Bone marrow (tissue), 2 donors: ENCODE data around the gene SMIM21.

Experiments
- DNase-seq, 2 donors: peaks; one replicate each; lab custom pipeline; 2025; lab: John Stamatoyannopoulos, UW

SMIM21 gene

DNA sequence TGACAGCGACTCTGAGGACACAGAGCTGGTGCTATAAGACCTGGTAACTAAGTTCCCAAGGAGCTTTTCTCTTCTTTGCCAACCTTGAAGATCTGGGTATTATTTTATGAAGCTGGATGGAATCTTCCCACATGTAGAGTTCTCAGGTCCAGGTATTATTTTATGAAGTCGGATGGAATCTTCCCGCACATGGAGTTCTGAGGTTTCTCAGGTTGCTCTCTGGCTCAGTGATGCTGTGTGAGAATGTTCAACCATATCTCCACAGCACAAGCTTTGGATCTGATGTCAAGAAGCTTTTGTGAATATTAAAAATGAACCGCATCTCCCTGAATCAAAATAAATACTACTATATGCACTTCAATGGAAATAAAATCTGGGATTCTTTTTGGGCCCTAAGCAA lies at the start of gene SMIM21:
Gene SMIM21, minus strand, starts transcription at position 101 of the 400 bp plus-strand sequence. CDS start 140 bp downstream, outside the sequence.
- DNase-seq = no peak

- no peak for DNase-seq
Measured at GRCh38 chr18:75475228-75475627, 47.7 kb upstream of the SMIM21 start.

- DNase-seq = no peak
Measured at GRCh38 chr18:75474332-75474731, 46.8 kb upstream of the SMIM21 start.

DNA sequence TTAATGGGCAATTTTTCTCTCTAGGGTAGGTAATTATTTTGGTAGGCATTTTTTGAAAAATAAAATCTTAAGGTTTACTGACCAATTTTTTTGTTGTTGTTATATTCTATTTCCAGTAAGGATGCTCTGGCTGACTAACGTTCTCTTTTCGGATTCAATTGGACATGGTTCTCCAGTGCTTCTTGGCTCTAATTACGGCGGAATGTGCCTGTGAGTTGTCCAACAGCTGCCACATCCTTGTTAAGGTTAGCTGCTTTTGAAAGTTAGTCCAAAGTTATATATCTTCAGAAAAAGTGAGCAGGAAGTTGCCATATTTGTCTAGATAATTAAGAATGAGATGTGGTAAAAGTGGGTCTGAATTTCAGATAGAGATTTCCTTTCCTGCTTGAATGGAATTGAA lies 45.8 kb upstream of the SMIM21 start:
- DNase-seq = no peak

- DNase-seq = no peak
Measured at GRCh38 chr18:75472906-75473305, 45.4 kb upstream of the SMIM21 start.

GRCh38 chr18:75472396-75472795 lies 44.9 kb upstream of the SMIM21 start:
- no peak for DNase-seq

DNA sequence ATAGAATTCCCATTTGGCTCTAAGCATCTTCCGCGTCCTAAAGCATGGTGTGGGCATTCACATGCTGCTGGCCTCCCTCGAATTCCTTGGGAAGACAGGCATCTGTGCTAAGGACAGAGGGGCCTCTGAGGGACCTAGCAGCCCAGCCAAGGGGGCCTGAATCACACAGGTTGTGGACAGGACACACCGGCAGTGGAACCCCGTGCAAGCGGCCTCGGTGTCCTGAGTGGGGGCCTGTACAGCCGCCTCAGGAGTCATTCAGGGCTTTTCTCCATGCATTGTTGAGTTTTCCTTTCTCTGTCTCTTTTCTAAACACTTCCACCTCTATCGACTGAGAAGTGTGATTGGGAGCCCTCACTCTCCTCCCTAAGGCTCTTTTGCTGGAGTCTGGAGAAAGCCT lies 44.3 kb upstream of the SMIM21 start:
- DNase-seq = no peak

DNA sequence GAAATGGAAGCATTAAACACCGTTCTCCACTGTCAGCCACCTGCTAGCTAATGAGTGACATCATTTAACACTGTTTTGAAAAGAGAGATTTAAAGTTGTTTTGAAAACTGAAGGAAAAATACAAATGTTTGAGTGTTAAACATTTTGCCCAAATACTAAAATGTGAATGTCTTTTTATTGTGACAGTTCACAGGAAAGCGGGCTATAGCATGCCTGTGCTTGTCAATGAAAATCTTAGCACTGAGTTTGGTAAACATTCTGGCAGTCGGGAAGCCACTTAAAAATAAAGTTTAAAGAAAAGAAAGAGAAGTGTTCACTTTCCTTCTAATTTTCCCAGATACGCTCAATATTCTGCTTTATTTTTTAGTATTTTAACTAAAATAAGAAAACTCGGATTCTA lies 40.3 kb upstream of the SMIM21 start:
- DNase-seq = no peak

- no peak for DNase-seq
Measured at GRCh38 chr18:75467281-75467795, 39.8 kb upstream of the SMIM21 start.

- no peak for DNase-seq
Measured at GRCh38 chr18:75464356-75464755, 36.9 kb upstream of the SMIM21 start.

DNA sequence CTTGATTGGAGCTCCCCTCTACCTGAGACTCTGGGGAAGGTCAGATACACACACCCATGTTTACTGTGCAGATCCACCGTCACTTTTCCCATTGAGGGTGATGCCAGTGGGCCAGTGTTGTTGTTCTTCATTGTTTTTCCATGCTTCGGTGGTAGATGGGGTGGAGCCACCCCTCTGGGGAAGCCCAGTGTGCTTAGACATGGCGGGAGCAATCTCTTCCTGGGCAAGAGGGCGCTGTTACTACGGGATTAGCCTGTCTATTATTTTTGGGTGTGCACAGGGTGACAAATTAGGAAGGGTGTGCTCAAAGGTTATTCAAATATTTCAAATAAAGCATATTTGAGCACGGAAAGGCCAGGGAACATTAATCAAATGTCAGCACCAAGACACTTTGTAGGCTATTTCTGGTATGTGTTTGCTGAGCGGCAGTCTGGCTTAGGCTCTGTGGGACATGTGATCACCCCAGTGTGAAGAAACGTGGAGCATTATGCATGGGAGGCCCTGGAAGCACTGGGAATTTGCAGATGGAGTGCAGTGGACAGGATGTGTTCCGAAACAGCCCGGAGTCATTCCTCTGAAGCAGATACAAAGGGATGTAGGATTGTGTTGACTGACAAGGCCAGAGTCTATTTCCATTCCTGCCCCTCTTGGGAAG lies 34.8 kb upstream of the SMIM21 start:
- no peak for DNase-seq

DNA sequence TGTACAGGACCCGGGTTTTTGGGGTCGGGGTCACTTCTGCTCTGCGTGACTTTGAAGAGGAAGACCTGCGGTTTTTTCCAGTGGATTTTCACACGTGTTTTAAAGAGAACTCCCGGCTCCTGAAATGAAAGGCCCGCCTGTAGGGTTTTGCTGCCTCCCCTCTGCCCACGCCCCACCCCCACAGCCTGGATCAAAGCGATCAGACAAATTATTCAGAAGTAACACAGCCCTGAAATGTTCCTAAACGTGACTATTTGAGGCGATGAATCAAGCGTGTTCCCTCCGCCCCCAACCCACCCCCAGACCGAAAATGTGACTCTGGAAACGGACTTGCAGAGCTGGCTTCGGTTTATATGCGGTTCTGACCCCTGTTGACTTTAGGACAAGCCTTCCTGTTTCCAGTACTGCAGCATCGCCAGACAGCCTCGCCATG lies 28.7 kb upstream of the SMIM21 start:
- no peak for DNase-seq

- DNase-seq = no peak
Measured at GRCh38 chr18:75455249-75456198, 28.0 kb upstream of the SMIM21 start.

DNA sequence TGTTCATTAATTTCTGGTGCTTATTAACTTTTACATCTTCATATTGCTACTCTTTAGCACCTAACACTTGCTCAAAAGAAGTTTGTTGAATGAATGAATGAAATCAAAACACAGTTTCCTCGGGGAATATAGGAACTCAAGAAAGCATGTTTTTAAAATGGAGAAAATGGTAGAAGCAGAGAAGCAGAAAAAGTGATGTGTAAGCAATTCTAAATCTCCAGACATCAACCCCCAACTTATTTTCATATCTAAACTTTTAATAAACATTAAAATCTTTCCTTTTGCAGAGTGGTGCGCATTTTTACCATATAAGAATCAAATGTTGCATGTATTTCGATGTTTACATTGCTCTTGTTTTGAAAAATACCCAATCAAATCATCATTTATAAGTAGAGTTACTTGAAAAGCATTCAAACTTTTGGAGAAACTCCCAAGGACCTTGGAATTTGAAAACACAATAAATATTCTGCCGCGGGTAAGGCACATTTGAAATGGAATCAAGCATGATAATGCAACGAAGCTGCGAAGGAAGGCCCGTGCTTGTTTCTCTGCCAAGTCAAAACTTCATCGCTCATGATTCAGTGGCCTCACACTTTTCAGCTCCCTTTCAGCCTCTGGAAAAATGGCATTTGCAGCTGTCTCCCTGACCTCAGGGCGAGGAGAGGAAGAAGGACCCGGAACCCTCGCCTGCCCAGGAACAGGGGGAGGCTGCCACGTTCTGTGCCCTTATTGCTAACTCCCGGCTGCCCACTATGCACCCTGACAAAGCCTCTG lies 26.7 kb upstream of the SMIM21 start:
- no peak for DNase-seq

- DNase-seq = no peak
Measured at GRCh38 chr18:75450906-75451305, 23.4 kb upstream of the SMIM21 start.

DNA sequence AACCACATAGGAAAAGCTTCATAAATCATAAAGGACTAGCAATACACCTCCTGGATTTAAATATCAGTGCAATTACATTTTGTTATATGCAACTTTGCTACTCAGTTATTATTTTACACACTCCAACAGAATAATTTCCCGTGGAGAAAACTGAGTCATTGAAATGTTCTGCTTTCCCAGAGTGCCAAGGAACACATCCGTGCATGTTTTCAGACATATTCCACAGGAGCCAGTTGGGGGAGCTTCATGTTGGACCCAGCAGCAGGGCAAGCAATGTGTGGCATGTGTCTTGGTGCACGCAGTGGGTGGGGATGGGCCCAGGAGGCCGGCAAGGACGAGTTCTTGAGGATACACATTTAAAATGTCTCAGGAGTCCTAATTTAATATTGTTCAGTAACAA lies 14.4 kb upstream of the SMIM21 start:
- DNase-seq = no peak

- no peak for DNase-seq
Measured at GRCh38 chr18:75439348-75439747, 11.8 kb upstream of the SMIM21 start.

DNA sequence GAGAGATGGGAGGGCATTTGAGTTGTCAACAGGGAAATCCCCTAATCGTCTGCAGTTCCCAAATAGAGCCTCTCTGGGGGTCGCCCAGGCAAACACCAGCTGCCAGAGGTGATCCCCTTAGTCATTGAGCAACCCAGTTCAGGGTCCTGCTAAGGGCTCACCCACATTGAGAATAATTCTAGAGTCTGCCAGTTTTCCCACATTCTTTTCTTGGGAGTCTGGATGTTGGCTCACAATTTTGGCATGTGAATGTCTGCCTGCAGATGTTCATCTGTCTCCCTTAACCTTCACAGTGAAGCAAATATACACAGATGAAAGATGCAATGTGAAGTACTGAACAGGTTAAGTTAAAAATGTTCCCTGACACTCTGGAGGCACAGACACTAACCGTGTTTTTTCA lies 11.4 kb upstream of the SMIM21 start:
- no peak for DNase-seq

- DNase-seq = no peak
Measured at GRCh38 chr18:75437979-75438378, 10.5 kb upstream of the SMIM21 start.

- DNase-seq = no peak
Measured at GRCh38 chr18:75433098-75433497, 5.6 kb upstream of the SMIM21 start.

- DNase-seq = no peak
Measured at GRCh38 chr18:75429975-75430374, 2.5 kb upstream of the SMIM21 start.

DNA sequence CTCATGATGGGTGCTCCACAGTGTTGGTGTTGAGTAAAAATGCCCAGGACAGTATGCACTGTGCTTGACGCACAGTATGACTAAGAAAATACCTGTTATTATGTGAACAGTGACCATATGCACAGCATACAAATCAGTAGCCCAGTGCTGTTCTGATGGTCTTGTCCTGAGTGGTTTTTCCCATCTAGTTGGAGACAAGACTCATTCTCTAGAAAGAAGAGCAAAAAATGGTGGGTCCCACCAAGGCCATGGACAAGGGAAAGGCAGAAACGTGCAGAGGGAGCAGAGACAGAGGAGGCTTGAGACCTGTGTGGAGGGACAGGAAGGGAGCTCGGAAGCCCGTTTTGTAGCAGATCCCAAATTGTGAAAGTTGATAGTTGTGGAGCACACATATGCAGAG lies 987 bp upstream of the SMIM21 start:
- no peak for DNase-seq
